Measurements from ENCODE around the gene TIMELESS. TPM values are rescaled to one million over a fixed set of nuclear protein-coding genes. Genes with fewer than 3 reads are reported as not detected.
"Not testable (repeated sequence)": the region's sequence is repeated elsewhere in the genome, so short reads cannot be mapped to it uniquely, and the experiment has no call there.

Gene TIMELESS
- 108 and 110 TPM in 2 replicates for total RNA-seq
- long read RNA-seq, full-length matches to known transcripts, result 117 of 272 reads
- long read RNA-seq, partial matches to known transcripts, result 113 of 272 reads
- long read RNA-seq, other reads (novel, unspliced or antisense), result 42 of 272 reads

- H3K4me1 Mint-ChIP-seq, result peaks cover 39% of the 10 kb centered on the region
- TF ChIP-seq CTCF (conservative IDR thresholded peaks at IDR 0.05), result peak; percentile 37
- DNase-seq (ENCODE audit: low read depth, low spot score), result peak; percentile 85
- peaks cover 23% of the 10 kb centered on the region for H3K36me3 Mint-ChIP-seq (ENCODE audit: low read depth)
- no peaks in the 10 kb centered on the region for H3K27me3 Mint-ChIP-seq (ENCODE audit: low read depth)
- H3K27ac Mint-ChIP-seq (ENCODE audit: unreplicated experiment), result peak within 1 kb of the TSS; percentile 98
- peak within 1 kb of the TSS; percentile 97 for H3K4me3 Mint-ChIP-seq
- peaks cover 6% of the 10 kb centered on the region for H3K9me3 Mint-ChIP-seq
Observed at GRCh38 chr12:56448860-56449621, at the start of gene TIMELESS. TIMELESS (minus strand) TSS chr12:56449426; CDS start chr12:56434170, 15,256 bp downstream.

GRCh38 chr12:56498126-56498902, 49.1 kb upstream of the TIMELESS start:
- peaks cover 24% of the 10 kb centered on the region for H3K27me3 Mint-ChIP-seq (ENCODE audit: low read depth)
- not testable (repeated sequence) for H3K36me3 Mint-ChIP-seq (ENCODE audit: low read depth); H3K4me3 Mint-ChIP-seq; H3K9me3 Mint-ChIP-seq; H3K4me1 Mint-ChIP-seq; H3K27ac Mint-ChIP-seq (ENCODE audit: unreplicated experiment); DNase-seq (ENCODE audit: low read depth, low spot score)

GRCh38 chr12:56496704-56497103, 47.5 kb upstream of the TIMELESS start:
- not testable (repeated sequence) for H3K36me3 Mint-ChIP-seq (ENCODE audit: low read depth); H3K4me1 Mint-ChIP-seq; H3K9me3 Mint-ChIP-seq; H3K4me3 Mint-ChIP-seq; H3K27ac Mint-ChIP-seq (ENCODE audit: unreplicated experiment)
- peaks cover 35% of the 10 kb centered on the region for H3K27me3 Mint-ChIP-seq (ENCODE audit: low read depth)
- peak; percentile 58 for TF ChIP-seq CTCF (conservative IDR thresholded peaks at IDR 0.05)
- peak; percentile 66 for DNase-seq (ENCODE audit: low read depth, low spot score)

GRCh38 chr12:56494481-56494880, 45.3 kb upstream of the TIMELESS start:
- H3K27me3 Mint-ChIP-seq (ENCODE audit: low read depth), result peaks cover 48% of the 10 kb centered on the region
- H3K4me1 Mint-ChIP-seq; H3K36me3 Mint-ChIP-seq (ENCODE audit: low read depth); H3K9me3 Mint-ChIP-seq; DNase-seq (ENCODE audit: low read depth, low spot score); H3K4me3 Mint-ChIP-seq; H3K27ac Mint-ChIP-seq (ENCODE audit: unreplicated experiment): not testable (repeated sequence)

- H3K27ac Mint-ChIP-seq (ENCODE audit: unreplicated experiment); H3K4me1 Mint-ChIP-seq; H3K36me3 Mint-ChIP-seq (ENCODE audit: low read depth); H3K9me3 Mint-ChIP-seq; H3K4me3 Mint-ChIP-seq; DNase-seq (ENCODE audit: low read depth, low spot score): not testable (repeated sequence)
- peaks cover 51% of the 10 kb centered on the region for H3K27me3 Mint-ChIP-seq (ENCODE audit: low read depth)
Observed at GRCh38 chr12:56494106-56494415, 44.8 kb upstream of the TIMELESS start.

- H3K4me3 Mint-ChIP-seq; H3K36me3 Mint-ChIP-seq (ENCODE audit: low read depth); H3K4me1 Mint-ChIP-seq; DNase-seq (ENCODE audit: low read depth, low spot score); H3K27ac Mint-ChIP-seq (ENCODE audit: unreplicated experiment); H3K9me3 Mint-ChIP-seq: not testable (repeated sequence)
- peaks cover 52% of the 10 kb centered on the region for H3K27me3 Mint-ChIP-seq (ENCODE audit: low read depth)
Observed at GRCh38 chr12:56493409-56494105, 44.3 kb upstream of the TIMELESS start.

GRCh38 chr12:56490360-56490759, 41.1 kb upstream of the TIMELESS start:
- Mint-ChIP-seq H3K9me3 (peaks cover 5% of the 10 kb centered on the region), H3K36me3 (ENCODE audit: low read depth) (peaks cover 11% of the 10 kb centered on the region), H3K4me1 (peaks cover 13% of the 10 kb centered on the region), H3K27me3 (ENCODE audit: low read depth) (peaks cover 73% of the 10 kb centered on the region), H3K27ac (ENCODE audit: unreplicated experiment) (no peak overlapping the region), H3K4me3 (no peak overlapping the region)
- no peak for DNase-seq (ENCODE audit: low read depth, low spot score)
- TF ChIP-seq CTCF (conservative IDR thresholded peaks at IDR 0.05), result no peak
